Peyer's patch (tissue), 4 donors: ENCODE measurements around the gene SLC35F2. TPM values are rescaled to one million over a fixed set of nuclear protein-coding genes. Genes with fewer than 3 reads are reported as not detected.

Experiments
- DNase-seq, 3 donors: peaks; one replicate each; pipeline ENCODE4 v3.0.0-alpha.2; 2017 to 2019
- H3K27ac ChIP-seq, 4 donors: fragments of 200-600 bp; sonication (generic); one replicate each; pipeline ENCODE4 v1.5.1; 2016 to 2019
- H3K27me3 ChIP-seq, 2 donors: fragments of 200-600 bp; sonication (generic); one replicate each; pipeline ENCODE4 v1.5.1; 2019
- H3K36me3 ChIP-seq, 3 donors: fragments of 200-600 bp; sonication (generic); one replicate each; pipeline ENCODE4 v1.5.1; 2016 to 2019
- H3K4me1 ChIP-seq, 4 donors: fragments of 200-600 bp; sonication (generic); one replicate each; pipeline ENCODE4 v1.5.1; 2016 to 2019
- H3K4me3 ChIP-seq, 4 donors: fragments of 200-600 bp; sonication (generic); 1 replicate in 3 of 4; 2 replicates in 1 of 4; pipeline ENCODE4 v1.5.1; 2016 to 2019; ENCODE audit warnings: mild to moderate bottlenecking in 1 of 4
- H3K9me3 ChIP-seq, 4 donors: fragments of 200-600 bp; sonication (generic); one replicate each; pipeline ENCODE4 v1.5.1; 2016 to 2019; ENCODE audit warnings: mild to moderate bottlenecking in 1 of 4
- POLR2A ChIP-seq, 2 donors: fragments of 450-650 bp; IDR thresholded peaks; one replicate each; pipeline ENCODE4 v1.5.1; 2017; ENCODE audit warnings: antibody characterized with exemption in 2 of 2, mild to moderate bottlenecking in 2 of 2, moderate library complexity in 2 of 2
- total RNA-seq, 4 donors: library from RNA; depleted of rRNA; stranded (reverse); fragments of >200 nt; gene quantifications; one replicate each; pipeline ENCODE4 v1.1.0, GENCODE V29; 2016
- TF ChIP-seq, protein P1 (sequence below), 6 experiments: fragments of 450-650 bp in 4 of 6; fragments of 200-600 bp in 2 of 6; sonication (generic) in 1 of 6; IDR thresholded peaks; one replicate each; pipeline ENCODE4 v1.5.1; 2017 to 2019; ENCODE audit warnings: antibody characterized with exemption in 6 of 6, mild to moderate bottlenecking in 3 of 6, moderate library complexity in 1 of 6

The SLC35F2 gene
- total RNA-seq, 4 donors from 2014 or later, result 9.1 to 28.5 (median 20.1) TPM

DNA sequence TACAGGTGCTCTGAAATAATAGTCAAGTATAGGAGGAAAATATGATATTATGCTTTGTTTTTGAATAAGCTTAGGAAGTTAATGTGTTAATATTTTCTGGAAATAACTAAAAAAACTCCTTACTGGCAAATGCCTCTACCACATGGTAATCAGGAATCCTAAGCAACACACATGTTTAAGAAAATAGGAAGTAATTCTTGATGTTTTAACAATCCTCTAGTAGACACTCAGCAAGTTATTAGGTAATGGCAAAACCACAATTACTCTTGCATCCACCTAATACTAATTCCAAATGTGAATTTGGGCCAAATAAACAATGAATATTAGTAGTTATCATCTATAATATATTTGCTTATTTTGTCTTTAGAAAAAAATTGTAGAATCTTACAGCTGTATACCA is 53.6 kb downstream of the SLC35F2 start:
- H3K4me3 ChIP-seq, result no peak overlapping the region
- no peaks in the 10 kb centered on the region for H3K9me3 ChIP-seq
- H3K36me3 ChIP-seq, result no peaks in the 10 kb centered on the region
- peaks cover 0 to 5% (median 0%) of the 10 kb centered on the region in 4 donors for H3K4me1 ChIP-seq
- TF ChIP-seq, protein P1, sequence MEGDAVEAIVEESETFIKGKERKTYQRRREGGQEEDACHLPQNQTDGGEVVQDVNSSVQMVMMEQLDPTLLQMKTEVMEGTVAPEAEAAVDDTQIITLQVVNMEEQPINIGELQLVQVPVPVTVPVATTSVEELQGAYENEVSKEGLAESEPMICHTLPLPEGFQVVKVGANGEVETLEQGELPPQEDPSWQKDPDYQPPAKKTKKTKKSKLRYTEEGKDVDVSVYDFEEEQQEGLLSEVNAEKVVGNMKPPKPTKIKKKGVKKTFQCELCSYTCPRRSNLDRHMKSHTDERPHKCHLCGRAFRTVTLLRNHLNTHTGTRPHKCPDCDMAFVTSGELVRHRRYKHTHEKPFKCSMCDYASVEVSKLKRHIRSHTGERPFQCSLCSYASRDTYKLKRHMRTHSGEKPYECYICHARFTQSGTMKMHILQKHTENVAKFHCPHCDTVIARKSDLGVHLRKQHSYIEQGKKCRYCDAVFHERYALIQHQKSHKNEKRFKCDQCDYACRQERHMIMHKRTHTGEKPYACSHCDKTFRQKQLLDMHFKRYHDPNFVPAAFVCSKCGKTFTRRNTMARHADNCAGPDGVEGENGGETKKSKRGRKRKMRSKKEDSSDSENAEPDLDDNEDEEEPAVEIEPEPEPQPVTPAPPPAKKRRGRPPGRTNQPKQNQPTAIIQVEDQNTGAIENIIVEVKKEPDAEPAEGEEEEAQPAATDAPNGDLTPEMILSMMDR (IDR thresholded peaks at IDR 0.05), result no peak
- no peak for TF ChIP-seq POLR2A (IDR thresholded peaks at IDR 0.05)
- DNase-seq, result no peak
- H3K27ac ChIP-seq, result no peak overlapping the region
- no peaks in the 10 kb centered on the region for H3K27me3 ChIP-seq

DNA sequence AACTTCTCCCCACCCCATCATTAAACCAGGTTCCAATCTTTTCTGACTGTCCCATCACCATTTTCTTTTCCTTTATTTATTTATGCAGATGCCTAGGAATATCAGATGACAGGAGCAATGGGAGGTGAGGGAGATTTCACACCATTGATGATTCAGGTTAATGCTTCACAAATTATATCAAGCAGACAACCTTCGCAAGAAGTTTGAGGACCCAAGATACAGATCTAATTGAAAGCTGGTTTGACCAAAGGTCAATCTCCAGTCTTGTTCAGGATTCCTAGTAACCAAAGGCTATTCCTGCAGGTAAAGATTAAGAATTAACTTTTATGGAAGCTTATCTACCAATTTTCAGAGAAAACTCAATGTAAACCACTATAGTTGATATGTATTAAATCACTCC is 54.4 kb downstream of the SLC35F2 start:
- Histone ChIP-seq H3K27ac (no peak overlapping the region), H3K4me3 (no peak overlapping the region)

DNA sequence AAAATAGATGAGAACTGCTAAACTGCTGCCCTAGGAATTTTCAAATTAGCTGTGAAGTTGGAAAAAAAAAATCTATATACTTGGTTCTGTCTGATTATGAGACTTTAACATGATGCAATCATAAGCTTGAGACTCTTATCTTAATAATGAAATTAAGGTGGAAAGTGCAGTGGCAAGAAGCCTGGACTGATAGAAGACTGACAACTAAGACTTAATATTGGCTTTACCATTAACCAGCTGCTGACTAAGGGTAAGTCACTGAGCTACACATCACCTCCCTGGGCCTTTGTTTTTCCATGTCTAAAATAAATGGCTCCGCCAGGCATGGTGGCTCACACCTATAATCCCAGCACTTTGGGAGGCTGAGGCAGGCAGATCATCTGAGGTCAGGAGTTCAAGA is 56.9 kb downstream of the SLC35F2 start:
- Histone ChIP-seq H3K27me3 (no peaks in the 10 kb centered on the region), H3K4me1 (peaks cover 0 to 5% (median 0%) of the 10 kb centered on the region in 4 donors), H3K4me3 (no peak overlapping the region), H3K36me3 (no peaks in the 10 kb centered on the region), H3K9me3 (no peaks in the 10 kb centered on the region), H3K27ac (no peak overlapping the region)
- no peak for TF ChIP-seq POLR2A (IDR thresholded peaks at IDR 0.05)
- TF ChIP-seq, protein P1 (IDR thresholded peaks at IDR 0.05), result no peak
- no peak for DNase-seq

More for the DNA sequence above, 54.4 kb downstream of the SLC35F2 start:
- no peak for DNase-seq
- Histone ChIP-seq H3K36me3 (no peaks in the 10 kb centered on the region), H3K27me3 (no peaks in the 10 kb centered on the region), H3K9me3 (no peaks in the 10 kb centered on the region), H3K4me1 (peaks cover 0 to 5% (median 0%) of the 10 kb centered on the region in 4 donors)
- TF ChIP-seq, protein P1 (IDR thresholded peaks at IDR 0.05), result no peak
- TF ChIP-seq POLR2A (IDR thresholded peaks at IDR 0.05), result no peak

DNA sequence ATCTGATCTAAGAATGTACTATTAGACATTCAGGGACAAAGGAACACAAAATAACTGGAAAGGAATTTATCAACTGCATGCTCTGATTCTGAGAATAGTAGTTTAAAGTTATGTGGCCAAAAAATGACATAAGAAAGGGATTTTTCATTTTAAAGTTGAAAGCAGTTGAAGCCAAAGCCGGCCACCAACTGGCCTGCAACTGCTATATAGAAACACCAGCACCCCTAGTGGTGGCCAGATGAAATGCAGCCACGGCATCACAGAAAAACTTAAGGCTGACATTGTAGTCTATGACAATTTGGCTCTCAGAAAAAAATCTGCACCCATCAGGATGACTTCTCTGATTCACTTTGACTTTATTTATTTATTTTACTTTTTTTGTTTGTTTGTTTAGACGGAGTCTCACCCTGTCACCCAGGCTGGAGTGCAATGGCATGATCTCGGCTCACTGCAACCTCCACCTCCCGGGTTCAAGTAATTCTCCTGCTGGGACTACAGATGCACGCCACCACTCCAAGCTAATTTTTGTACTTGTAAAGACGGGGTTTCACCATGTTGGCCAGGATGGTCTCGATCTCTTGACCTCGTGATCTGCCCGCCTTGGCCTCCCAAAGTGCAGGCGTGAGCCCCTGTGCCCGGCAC is 59.2 kb downstream of the SLC35F2 start:
- Histone ChIP-seq H3K4me3 (no peak overlapping the region), H3K27ac (no peak overlapping the region), H3K36me3 (no peaks in the 10 kb centered on the region), H3K9me3 (no peaks in the 10 kb centered on the region), H3K27me3 (no peaks in the 10 kb centered on the region), H3K4me1 (no peaks in the 10 kb centered on the region)
- DNase-seq, result peak; percentile 68 to 84 (median 69)
- TF ChIP-seq POLR2A (IDR thresholded peaks at IDR 0.05), result no peak
- TF ChIP-seq, protein P1 (IDR thresholded peaks at IDR 0.05), result peak; percentile 80 to 94 (median 84)

DNA sequence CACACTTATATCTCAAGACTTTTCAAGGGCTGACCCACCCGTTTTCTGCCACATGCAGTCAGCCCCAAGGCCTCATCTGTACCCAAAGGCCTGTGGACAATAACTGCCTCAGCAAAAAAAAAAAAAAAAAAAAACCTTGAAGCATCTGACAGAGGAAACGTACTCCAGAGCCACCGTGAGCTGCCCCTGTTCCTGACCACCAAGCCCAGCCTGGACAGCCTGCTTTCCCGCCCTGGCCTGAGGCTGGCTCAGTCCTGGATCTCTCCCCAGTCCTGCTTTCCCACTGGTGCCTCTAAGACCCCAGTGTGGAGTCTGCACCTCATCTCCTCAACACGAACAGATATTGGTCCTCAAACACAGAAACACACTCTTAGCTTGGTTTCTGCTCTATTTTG is 66.5 kb downstream of the SLC35F2 start:
- Histone ChIP-seq H3K36me3 (no peaks in the 10 kb centered on the region), H3K27ac (no peak overlapping the region), H3K27me3 (no peaks in the 10 kb centered on the region), H3K4me3 (no peak overlapping the region), H3K9me3 (no peaks in the 10 kb centered on the region), H3K4me1 (no peaks in the 10 kb centered on the region)
- no peak for TF ChIP-seq POLR2A (IDR thresholded peaks at IDR 0.05)
- TF ChIP-seq, protein P1 (IDR thresholded peaks at IDR 0.05), result no peak
- no peak for DNase-seq
